Progenitor cell of endocrine pancreas (in vitro differentiated cells): ENCODE results near the gene LMAN1L. TPM values are rescaled to one million over a fixed set of nuclear protein-coding genes. Genes with fewer than 3 reads are reported as not detected.

Source experiments
- DNase-seq: peaks from one replicate; pipeline ENCODE4 v3.0.0; 2021; ENCODE audit warnings: low spot score; ENCODE audit not compliant: unreplicated experiment
- H3K27ac Mint-ChIP-seq: 2 replicates; pipeline ENCODE4 v1.8.0; 2021; ENCODE audit warnings: mild to moderate bottlenecking, moderate library complexity, mixed read lengths
- H3K27me3 Mint-ChIP-seq: 2 replicates; pipeline ENCODE4 v1.8.0; 2021; ENCODE audit warnings: mixed read lengths
- H3K36me3 Mint-ChIP-seq: 2 replicates; pipeline ENCODE4 v1.8.0; 2022; ENCODE audit warnings: mixed read lengths; ENCODE audit not compliant: insufficient read depth
- H3K4me1 Mint-ChIP-seq: 2 replicates; pipeline ENCODE4 v1.8.0; 2021; ENCODE audit warnings: low read depth, mixed read lengths
- H3K4me3 Mint-ChIP-seq: 2 replicates; pipeline ENCODE4 v1.8.0; 2021; ENCODE audit warnings: low read depth, mild to moderate bottlenecking, moderate library complexity, mixed read lengths
- H3K9me3 Mint-ChIP-seq: 2 replicates; pipeline ENCODE4 v1.8.0; 2021; ENCODE audit warnings: low read depth, mixed read lengths
- CTCF ChIP-seq: fragments of 200-600 bp; sonication (generic); IDR thresholded peaks from one replicate; pipeline ENCODE4 v1.5.0; 2021; ENCODE audit warnings: antibody characterized with exemption, mild to moderate bottlenecking; ENCODE audit not compliant: unreplicated experiment
- total RNA-seq: library from RNA; stranded (reverse); gene quantifications from 2 replicates; pipeline ENCODE4 v1.2.1, GENCODE V29; 2021

LMAN1L gene
- total RNA-seq, 1 donor from 2014 or later = not detected

- Mint-ChIP-seq H3K4me1 (no peaks in the 10 kb centered on the region), H3K27ac (no peak overlapping the region), H3K4me3 (no peak overlapping the region), H3K36me3 (no peaks in the 10 kb centered on the region), H3K27me3 (peaks cover 23% of the 10 kb centered on the region), H3K9me3 (no peaks in the 10 kb centered on the region)
- no peak for DNase-seq
- TF ChIP-seq CTCF = no peak
Measured at GRCh38 chr15:74815961-74816360, 3.3 kb downstream of the LMAN1L start.

- Mint-ChIP-seq H3K27ac (peak overlapping the region; percentile 52), H3K27me3 (peaks cover 24% of the 10 kb centered on the region), H3K4me3 (no peak overlapping the region), H3K36me3 (no peaks in the 10 kb centered on the region), H3K9me3 (no peaks in the 10 kb centered on the region), H3K4me1 (no peaks in the 10 kb centered on the region)
- DNase-seq = no peak
- no peak for TF ChIP-seq CTCF
Measured at GRCh38 chr15:74816624-74817369, 4.2 kb downstream of the LMAN1L start.

- peak overlapping the region; percentile 53 for H3K27ac Mint-ChIP-seq
- H3K27me3 Mint-ChIP-seq = peaks cover 25% of the 10 kb centered on the region
- no peak for DNase-seq
Measured at GRCh38 chr15:74817370-74817737, 4.7 kb downstream of the LMAN1L start.

GRCh38 chr15:74820056-74820455 is 7.4 kb downstream of the LMAN1L start:
- Mint-ChIP-seq H3K4me1 (no peaks in the 10 kb centered on the region), H3K9me3 (no peaks in the 10 kb centered on the region), H3K27ac (no peak overlapping the region), H3K4me3 (no peak overlapping the region), H3K27me3 (peaks cover 44% of the 10 kb centered on the region), H3K36me3 (no peaks in the 10 kb centered on the region)
- DNase-seq = no peak
- TF ChIP-seq CTCF = no peak

More at GRCh38 chr15:74817370-74817737, 4.7 kb downstream of the LMAN1L start:
- Mint-ChIP-seq H3K4me1 (no peaks in the 10 kb centered on the region), H3K36me3 (no peaks in the 10 kb centered on the region), H3K9me3 (no peaks in the 10 kb centered on the region), H3K4me3 (no peak overlapping the region)
- no peak for TF ChIP-seq CTCF

- Mint-ChIP-seq H3K36me3 (no peaks in the 10 kb centered on the region), H3K27ac (no peak overlapping the region), H3K4me1 (no peaks in the 10 kb centered on the region), H3K9me3 (no peaks in the 10 kb centered on the region), H3K4me3 (no peak overlapping the region), H3K27me3 (peaks cover 54% of the 10 kb centered on the region)
- no peak for TF ChIP-seq CTCF
- no peak for DNase-seq
Measured at GRCh38 chr15:74821091-74821789, 8.6 kb downstream of the LMAN1L start.
